H9 (cell line): ENCODE measurements around the gene CEP250. TPM values are rescaled to one million over a fixed set of nuclear protein-coding genes. Genes with fewer than 3 reads are reported as not detected.

Source experiments
- DNase-seq: peaks from one replicate; pipeline ENCODE4 v3.0.0-alpha.2; 2017
- H2AFZ ChIP-seq: one replicate; pipeline ENCODE4 v1.6.1; 2013; ENCODE audit warnings: mild to moderate bottlenecking, low read length, control low read depth, moderate library complexity
- H2AK5ac ChIP-seq: 2 replicates; pipeline ENCODE4 v1.6.1; 2013; ENCODE audit warnings: low read length, control low read depth, mixed read lengths; ENCODE audit not compliant: insufficient read length
- H2BK120ac ChIP-seq: one replicate; pipeline ENCODE4 v1.6.1; 2013; ENCODE audit warnings: low read depth, mild to moderate bottlenecking, low read length, control low read depth, inconsistent platforms; ENCODE audit not compliant: poor library complexity, severe bottlenecking
- H2BK12ac ChIP-seq: 2 replicates; pipeline ENCODE4 v1.6.1; 2013; ENCODE audit warnings: low read length, control low read depth, mixed read lengths, low read depth; ENCODE audit not compliant: insufficient read length
- H2BK15ac ChIP-seq: 2 replicates; pipeline ENCODE4 v1.6.1; 2013; ENCODE audit warnings: low read depth, low read length, control low read depth
- H2BK20ac ChIP-seq: one replicate; pipeline ENCODE4 v1.6.1; 2013; ENCODE audit warnings: low read depth, mild to moderate bottlenecking, low read length, control low read depth, inconsistent platforms; ENCODE audit not compliant: poor library complexity, severe bottlenecking
- H2BK5ac ChIP-seq: 2 replicates; pipeline ENCODE4 v1.6.1; 2013; ENCODE audit warnings: low read length, control low read depth, mixed read lengths; ENCODE audit not compliant: insufficient read length
- H3K14ac ChIP-seq: 2 replicates; pipeline ENCODE4 v1.6.1; 2013; ENCODE audit warnings: low read length, control low read depth; ENCODE audit not compliant: insufficient read depth
- H3K18ac ChIP-seq: 2 replicates; pipeline ENCODE4 v1.6.1; 2013; ENCODE audit warnings: low read depth, mild to moderate bottlenecking, mixed read lengths, low read length, control low read depth; ENCODE audit not compliant: insufficient read length
- H3K23ac ChIP-seq: 2 replicates; pipeline ENCODE4 v1.6.1; 2013; ENCODE audit warnings: low read length, control low read depth, mixed read lengths, low read depth; ENCODE audit not compliant: insufficient read length
- H3K23me2 ChIP-seq: 2 replicates; pipeline ENCODE4 v1.6.1; 2013; ENCODE audit warnings: low read depth, mild to moderate bottlenecking, mixed read lengths, low read length, control low read depth; ENCODE audit not compliant: insufficient read length, poor library complexity, severe bottlenecking
- H3K27ac ChIP-seq: 2 replicates; pipeline ENCODE4 v1.5.1; 2013; ENCODE audit warnings: low read length, control low read depth, mixed read lengths, low read depth; ENCODE audit not compliant: insufficient read length
- H3K27me3 ChIP-seq: 2 replicates; pipeline ENCODE4 v1.6.1; 2013; ENCODE audit warnings: low read length, control low read depth, inconsistent platforms; ENCODE audit not compliant: insufficient read depth
- H3K4ac ChIP-seq: 2 replicates; pipeline ENCODE4 v1.6.1; 2013; ENCODE audit warnings: low read depth, mild to moderate bottlenecking, control low read depth, inconsistent platforms, low read length, moderate library complexity
- H3K4me1 ChIP-seq: 2 replicates; pipeline ENCODE4 v1.6.1; 2013; ENCODE audit warnings: low read length, control low read depth, inconsistent platforms; ENCODE audit not compliant: insufficient read depth
- H3K4me2 ChIP-seq: 2 replicates; pipeline ENCODE4 v1.6.1; 2013; ENCODE audit warnings: low read length, control low read depth, mixed read lengths; ENCODE audit not compliant: insufficient read length, insufficient read depth
- H3K56ac ChIP-seq: 2 replicates; pipeline ENCODE4 v1.6.1; 2013; ENCODE audit warnings: low read depth, mild to moderate bottlenecking, mixed read lengths, low read length, control low read depth; ENCODE audit not compliant: insufficient read length
- H3K79me1 ChIP-seq: 2 replicates; pipeline ENCODE4 v1.6.1; 2013; ENCODE audit warnings: low read depth, mild to moderate bottlenecking, moderate library complexity, low read length, control low read depth, inconsistent platforms; ENCODE audit not compliant: insufficient read depth, poor library complexity, severe bottlenecking
- H3K79me2 ChIP-seq: 2 replicates; pipeline ENCODE4 v1.6.1; 2013; ENCODE audit warnings: low read length, control low read depth, inconsistent platforms; ENCODE audit not compliant: insufficient read depth
- H3K9ac ChIP-seq: 2 replicates; pipeline ENCODE4 v1.6.1; 2013; ENCODE audit warnings: low read length, control low read depth, mixed read lengths; ENCODE audit not compliant: insufficient read length; ENCODE audit errors: extremely low read depth
- H3K9me3 ChIP-seq: one replicate; pipeline ENCODE4 v1.6.1; 2013; ENCODE audit warnings: low read depth, low read length, inconsistent platforms; ENCODE audit not compliant: control insufficient read depth
- H3T11ph ChIP-seq: one replicate; pipeline ENCODE4 v1.6.1; 2013; ENCODE audit warnings: mild to moderate bottlenecking, low read length, control low read depth, inconsistent platforms
- H4K20me1 ChIP-seq: one replicate; pipeline ENCODE4 v1.6.1; 2013; ENCODE audit not compliant: control insufficient read depth, insufficient read length, insufficient read depth
- H4K5ac ChIP-seq: 2 replicates; pipeline ENCODE4 v1.6.1; 2013; ENCODE audit warnings: low read depth, mild to moderate bottlenecking, mixed read lengths, low read length, control low read depth; ENCODE audit not compliant: insufficient read length
- H4K8ac ChIP-seq: replicated peaks from 2 replicates; pipeline ENCODE4 v1.6.1; 2013; ENCODE audit warnings: low read length, control low read depth, mixed read lengths, low read depth; ENCODE audit not compliant: insufficient read length
- H4K91ac ChIP-seq: 2 replicates; pipeline ENCODE4 v1.6.1; 2013; ENCODE audit warnings: low read depth, mild to moderate bottlenecking, moderate library complexity, mixed read lengths, low read length, control low read depth; ENCODE audit not compliant: insufficient read length
- H3K27ac Mint-ChIP-seq, 3 experiments: 2 replicates in 2 of 3; 3 replicates in 1 of 3; pipeline ENCODE4 v1.8.0; 2020 to 2021; ENCODE audit warnings: mixed read lengths in 3 of 3, mild to moderate bottlenecking in 1 of 3, moderate library complexity in 1 of 3
- H3K27me3 Mint-ChIP-seq: 2 replicates; pipeline ENCODE4 v1.8.0; 2021; ENCODE audit warnings: low read depth, mild to moderate bottlenecking, moderate library complexity, mixed read lengths
- H3K36me3 Mint-ChIP-seq, 3 experiments: 2 replicates in 2 of 3; 3 replicates in 1 of 3; pipeline ENCODE4 v1.8.0; 2020 to 2021; ENCODE audit warnings: low read depth in 3 of 3, mixed read lengths in 3 of 3; ENCODE audit not compliant: insufficient read depth in 1 of 3
- H3K4me1 Mint-ChIP-seq, 2 experiments: 2 replicates each; pipeline ENCODE4 v1.8.0; 2020; ENCODE audit warnings: mixed read lengths in 2 of 2
- H3K4me3 Mint-ChIP-seq, 2 experiments: 2 replicates in 1 of 2; 3 replicates in 1 of 2; pipeline ENCODE4 v1.8.0; 2020 to 2021; ENCODE audit warnings: mild to moderate bottlenecking in 2 of 2, mixed read lengths in 2 of 2, moderate library complexity in 1 of 2
- H3K9me3 Mint-ChIP-seq, 2 experiments: 2 replicates in 1 of 2; 3 replicates in 1 of 2; pipeline ENCODE4 v1.8.0; 2020; ENCODE audit warnings: mild to moderate bottlenecking in 2 of 2, mixed read lengths in 2 of 2, moderate library complexity in 1 of 2
- CTCF ChIP-seq: fragments of 200-600 bp; sonication (generic); conservative IDR thresholded peaks from 3 replicates; pipeline ENCODE4 v1.8.0; 2021; ENCODE audit warnings: antibody characterized with exemption, mild to moderate bottlenecking
- WGBS: extraction: QIAGEN DNeasy Blood & Tissue Kit; methylation state at CpG from one replicate; pipeline ENCODE4 v1.1.7; 2013; ENCODE audit warnings: missing lambda C conversion rate, low lambda C conversion rate, mixed read lengths; ENCODE audit not compliant: insufficient read length; ENCODE audit errors: extremely low coverage; 5-methylcytosine and 5-hydroxymethylcytosine counted together
- total RNA-seq: library from RNA; stranded (reverse); gene quantifications from 2 replicates; pipeline ENCODE4 v1.2.1, GENCODE V29; 2021

The CEP250 gene
- total RNA-seq, 1 experiment from 2014 or later, result 29.8 TPM

- Histone ChIP-seq H3K9ac (no peak overlapping the region), H3K79me2 (no peaks in the 10 kb centered on the region), H3K14ac (no peak overlapping the region), H2BK15ac (no peak overlapping the region), H3K9me3 (no peaks in the 10 kb centered on the region), H3K23me2 (no peaks in the 10 kb centered on the region), H3K56ac (no peak overlapping the region), H3K27me3 (no peaks in the 10 kb centered on the region), H4K91ac (no peak overlapping the region), H3K4me1 (no peaks in the 10 kb centered on the region), H2AK5ac (no peak overlapping the region), H4K20me1 (no peaks in the 10 kb centered on the region), H4K5ac (no peak overlapping the region), H2BK12ac (no peak overlapping the region), H3T11ph (no peak overlapping the region), H2BK120ac (no peak overlapping the region), H2BK20ac (no peak overlapping the region), H2AFZ (no peak overlapping the region), H3K27ac (no peak overlapping the region), H3K4ac (no peak overlapping the region), H3K18ac (no peak overlapping the region), H3K79me1 (no peaks in the 10 kb centered on the region), H2BK5ac (no peak overlapping the region), H4K8ac (no peak overlapping the region), H3K4me2 (no peak overlapping the region), H3K23ac (no peak overlapping the region)
- TF ChIP-seq CTCF, result no peak
- no peak overlapping the region for H3K27ac Mint-ChIP-seq
- peaks cover 8 to 10% of the 10 kb centered on the region in 2 experiments; a peak in 2 of 4 replicates for H3K4me1 Mint-ChIP-seq
- DNase-seq, result no peak
- no peak overlapping the region for H3K4me3 Mint-ChIP-seq
- no CpG with 5 or more reads among the region's 2 CpGs for WGBS
- peaks cover 11 to 54% (median 43%) of the 10 kb centered on the region in 3 experiments; a peak in 6 of 7 replicates for H3K36me3 Mint-ChIP-seq
- H3K27me3 Mint-ChIP-seq, result no peaks in the 10 kb centered on the region
- H3K9me3 Mint-ChIP-seq, result no peaks in the 10 kb centered on the region
These were observed 7.0 kb downstream of the CEP250 start for GRCh38 chr20:35462351-35462750.
